OCI-LY3 (cell line): ENCODE measurements around the gene TSPYL2.

Source experiments
- H2AFZ ChIP-seq: fragments of 200-600, 300-600 bp; shearing (Covaris generic); 2 replicates; pipeline ENCODE4 v1.6.0; 2014; ENCODE audit warnings: antibody characterized with exemption, low read depth, low read length
- H3K27ac ChIP-seq: fragments of 200-600, 300-600 bp; sonication (generic); 2 replicates; pipeline ENCODE4 v1.5.1; 2014; ENCODE audit warnings: mild to moderate bottlenecking, low read length, moderate library complexity, mixed read lengths
- H3K27me3 ChIP-seq: fragments of 200-600, 300-600 bp; sonication (generic); 2 replicates; pipeline ENCODE4 v1.6.1; 2014; ENCODE audit warnings: low read depth, low read length, mixed read lengths
- H3K36me3 ChIP-seq: fragments of 200-600, 300-600 bp; sonication (generic); replicated peaks from 2 replicates; pipeline ENCODE3; 2014; ENCODE audit warnings: low read depth, low read length, mixed read lengths
- H3K4me1 ChIP-seq: fragments of 300-600, 200-600 bp; sonication (generic); 2 replicates; pipeline ENCODE4 v1.6.1; 2014; ENCODE audit warnings: low read length, mixed read lengths
- H3K4me2 ChIP-seq: fragments of 200-600, 300-600 bp; sonication (generic); 2 replicates; pipeline ENCODE4 v1.6.1; 2014; ENCODE audit warnings: low read length, mixed read lengths
- H3K4me3 ChIP-seq: fragments of 300-600, 200-600 bp; sonication (generic); 2 replicates; pipeline ENCODE4 v1.5.1; 2014; ENCODE audit warnings: antibody characterized with exemption, mild to moderate bottlenecking, low read length, moderate library complexity
- H3K79me2 ChIP-seq: fragments of 300-600, 200-600 bp; shearing (Covaris generic); 2 replicates; pipeline ENCODE4 v1.6.1; 2014; ENCODE audit warnings: mild to moderate bottlenecking, low read length, mixed read lengths
- H3K9ac ChIP-seq: fragments of 300-600, 200-600 bp; shearing (Covaris generic); 2 replicates; pipeline ENCODE4 v1.6.0; 2014; ENCODE audit warnings: mild to moderate bottlenecking, low read length, moderate library complexity
- H3K9me3 ChIP-seq: fragments of 200-600, 300-600 bp; shearing (Covaris generic); 2 replicates; pipeline ENCODE4 v1.6.1; 2014; ENCODE audit warnings: low read length, mixed read lengths; ENCODE audit not compliant: insufficient read depth
- H4K20me1 ChIP-seq: fragments of 200-600, 300-600 bp; sonication (generic); 2 replicates; pipeline ENCODE4 v1.6.1; 2016; ENCODE audit warnings: low read length, mixed read lengths; ENCODE audit not compliant: insufficient read depth
- CTCF ChIP-seq: fragments of 200-600, 300-600 bp; sonication (generic); IDR thresholded peaks from 2 replicates; pipeline ENCODE4 v1.5.1; 2014; ENCODE audit warnings: antibody characterized with exemption, low read length, low read depth
- EZH2phosphoT487 ChIP-seq: fragments of 200-600 bp; shearing (Covaris generic); IDR thresholded peaks from 2 replicates; pipeline ENCODE4 v1.6.1; 2018; ENCODE audit warnings: antibody characterized with exemption, mixed run types, low read depth

The TSPYL2 gene

GRCh38 chrX:53128097-53128749 is 46.1 kb downstream of the TSPYL2 start:
- H2AFZ ChIP-seq, result no peak overlapping the region
- peaks cover 3% of the 10 kb centered on the region for H3K36me3 ChIP-seq
- H3K4me3 ChIP-seq, result no peak overlapping the region
- no peak overlapping the region for H3K27ac ChIP-seq
- no peak overlapping the region for H3K4me2 ChIP-seq
- H3K9me3 ChIP-seq, result no peaks in the 10 kb centered on the region
- H3K9ac ChIP-seq, result no peak overlapping the region
- no peaks in the 10 kb centered on the region for H4K20me1 ChIP-seq
- H3K4me1 ChIP-seq, result no peaks in the 10 kb centered on the region
- no peaks in the 10 kb centered on the region for H3K27me3 ChIP-seq
- H3K79me2 ChIP-seq, result no peaks in the 10 kb centered on the region; the same call in 1 of the 2 replicates
- TF ChIP-seq CTCF (no peak), EZH2phosphoT487 (no peak)

GRCh38 chrX:53133400-53133799 is 51.2 kb downstream of the TSPYL2 start:
- Histone ChIP-seq H3K9me3 (no peaks in the 10 kb centered on the region), H3K27me3 (no peaks in the 10 kb centered on the region), H3K36me3 (no peaks in the 10 kb centered on the region), H2AFZ (no peak overlapping the region), H3K4me1 (no peaks in the 10 kb centered on the region), H3K27ac (no peak overlapping the region), H3K79me2 (no peaks in the 10 kb centered on the region), H3K4me3 (no peak overlapping the region), H4K20me1 (no peaks in the 10 kb centered on the region), H3K9ac (no peak overlapping the region), H3K4me2 (no peak overlapping the region)
- no peak for TF ChIP-seq CTCF
- TF ChIP-seq EZH2phosphoT487, result no peak

- no peak for TF ChIP-seq CTCF
- no peak for TF ChIP-seq EZH2phosphoT487
- no peaks in the 10 kb centered on the region for H3K79me2 ChIP-seq
- no peak overlapping the region for H2AFZ ChIP-seq
- H3K9ac ChIP-seq, result no peak overlapping the region
- no peaks in the 10 kb centered on the region for H3K27me3 ChIP-seq
- H3K4me2 ChIP-seq, result no peak overlapping the region
- no peak overlapping the region for H3K4me3 ChIP-seq
- no peak overlapping the region for H3K27ac ChIP-seq
- H3K4me1 ChIP-seq, result no peaks in the 10 kb centered on the region
- H3K36me3 ChIP-seq, result no peaks in the 10 kb centered on the region
- no peaks in the 10 kb centered on the region for H3K9me3 ChIP-seq
- H4K20me1 ChIP-seq, result no peaks in the 10 kb centered on the region
Measured at GRCh38 chrX:53135581-53135980, 53.4 kb downstream of the TSPYL2 start.
